Prostate gland (tissue), 2 donors: Measurements from ENCODE around the gene NCOA6. TPM values are rescaled to one million over a fixed set of nuclear protein-coding genes. Genes with fewer than 3 reads are reported as not detected.

Source experiments
- DNase-seq: peaks from one replicate; pipeline ENCODE4 v3.0.0-alpha.2; 2019; ENCODE audit warnings: low spot score
- H3K27ac ChIP-seq, 2 donors: fragments of 200-600 bp; sonication (generic); 2 replicates each; pipeline ENCODE4 v1.5.1; 2017 to 2019
- H3K27me3 ChIP-seq: fragments of 200-600 bp; sonication (generic); replicated peaks from 2 replicates; pipeline ENCODE4 v1.5.1; 2019; ENCODE audit not compliant: insufficient read depth
- H3K36me3 ChIP-seq, 2 donors: fragments of 200-600 bp; sonication (generic); 1 replicate in 1 of 2; 2 replicates in 1 of 2; pipeline versions ENCODE4 v1.5.1 to v1.8.1; 2017 to 2019
- H3K4me1 ChIP-seq: fragments of 200-600 bp; sonication (generic); replicated peaks from 2 replicates; pipeline ENCODE4 v1.5.1; 2019
- H3K4me3 ChIP-seq, 2 donors: fragments of 200-600 bp; sonication (generic); 2 replicates each; pipeline ENCODE4 v1.5.1; 2017 to 2019
- H3K9me3 ChIP-seq: fragments of 200-600 bp; sonication (generic); 2 replicates; pipeline ENCODE4 v1.5.1; 2017
- POLR2A ChIP-seq: fragments of 450-650 bp; IDR thresholded peaks from one replicate; pipeline ENCODE4 v1.6.1; 2016; ENCODE audit warnings: antibody characterized with exemption, mild to moderate bottlenecking
- POLR2AphosphoS5 ChIP-seq: sonication (generic); formaldehyde crosslinking; IDR thresholded peaks from one replicate; pipeline ENCODE4 v1.6.1; 2017; ENCODE audit warnings: antibody characterized with exemption
- WGBS: methylation state at CpG from one replicate; pipeline ENCODE4 v1.1.5; 2018; 5-methylcytosine and 5-hydroxymethylcytosine counted together
- intact Hi-C: fragments of 100-400 bp; cut with DNase I; formaldehyde crosslinking; loops from one replicate; pipeline ENCODE4 v1.14.2; 2022
- total RNA-seq, 2 donors: library from RNA; depleted of rRNA; stranded (reverse); fragments of >200 nt; gene quantifications; one replicate each; pipeline ENCODE4 v1.1.0, GENCODE V29; 2016
- TF ChIP-seq, protein P1 (sequence below), 4 experiments: fragments of 200-600 bp in 2 of 4; fragments of 450-650 bp in 2 of 4; sonication (generic) in 2 of 4; IDR thresholded peaks; 1 replicate in 3 of 4; 2 replicates in 1 of 4; pipeline ENCODE4 v1.5.1; 2016 to 2019; ENCODE audit warnings: antibody characterized with exemption in 4 of 4, mild to moderate bottlenecking in 2 of 4, moderate library complexity in 2 of 4

NCOA6 gene
- total RNA-seq = 10 to 100 TPM; 19.6 to 43.7 TPM

DNA sequence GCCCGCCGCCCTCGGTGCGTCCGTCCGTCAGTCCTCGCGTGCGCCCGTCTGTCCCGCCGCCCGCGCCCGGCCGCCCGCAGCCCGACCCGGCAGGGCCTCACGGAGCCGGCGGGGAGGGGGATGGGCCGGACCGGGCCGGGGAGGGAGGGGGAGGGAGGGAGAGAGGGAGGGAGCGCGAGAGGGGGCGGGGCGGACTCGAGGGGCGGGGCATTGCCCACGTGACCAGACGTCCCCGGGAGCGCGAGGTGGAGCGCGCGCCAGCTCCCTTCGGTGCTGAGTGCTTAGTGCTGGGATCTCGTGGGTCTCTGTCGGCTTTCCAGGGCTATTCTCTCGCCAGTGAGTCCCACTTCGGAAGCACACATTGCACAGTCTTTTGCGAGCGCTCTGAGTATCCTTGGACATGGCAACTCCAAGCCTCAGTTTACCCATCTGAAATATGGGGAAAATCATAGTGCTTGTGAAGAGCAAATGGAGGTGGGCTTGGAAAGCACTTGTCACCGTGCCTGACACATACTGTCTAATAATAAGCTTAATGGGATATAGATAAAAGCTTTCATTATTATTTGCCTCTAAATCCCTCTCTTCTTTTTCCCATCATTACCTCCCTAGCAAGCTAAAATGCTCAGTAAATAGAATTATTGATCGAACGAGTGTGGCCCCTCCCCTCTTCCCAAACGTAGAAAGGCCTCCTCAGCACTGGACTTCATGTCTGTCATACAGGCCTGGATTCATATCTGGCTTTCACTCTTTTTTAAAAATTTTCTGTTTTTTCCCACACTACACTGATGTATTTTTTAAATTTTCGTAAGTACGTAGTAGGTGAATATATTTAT lies at the start of gene NCOA6:
Gene NCOA6 (minus strand): TSS at position 122 of the 833 bp plus-strand sequence. CDS start 43,296 bp downstream, outside the sequence.
- Histone ChIP-seq H3K4me1 (no peaks in the 10 kb centered on the region), H3K27me3 (no peaks in the 10 kb centered on the region), H3K27ac (peak within 1 kb of the TSS; percentile 81 to 96), H3K9me3 (no peaks in the 10 kb centered on the region), H3K36me3 (no peaks in the 10 kb centered on the region), H3K4me3 (peak within 1 kb of the TSS; percentile 60 to 93)
- intact Hi-C loops = loop anchor here (5.0 kb wide), 1 partner anchor 132 kb away; the partner anchor contains the start of genes GSS and MYH7B
- peak; percentile 87 for DNase-seq
- TF ChIP-seq, protein P1, sequence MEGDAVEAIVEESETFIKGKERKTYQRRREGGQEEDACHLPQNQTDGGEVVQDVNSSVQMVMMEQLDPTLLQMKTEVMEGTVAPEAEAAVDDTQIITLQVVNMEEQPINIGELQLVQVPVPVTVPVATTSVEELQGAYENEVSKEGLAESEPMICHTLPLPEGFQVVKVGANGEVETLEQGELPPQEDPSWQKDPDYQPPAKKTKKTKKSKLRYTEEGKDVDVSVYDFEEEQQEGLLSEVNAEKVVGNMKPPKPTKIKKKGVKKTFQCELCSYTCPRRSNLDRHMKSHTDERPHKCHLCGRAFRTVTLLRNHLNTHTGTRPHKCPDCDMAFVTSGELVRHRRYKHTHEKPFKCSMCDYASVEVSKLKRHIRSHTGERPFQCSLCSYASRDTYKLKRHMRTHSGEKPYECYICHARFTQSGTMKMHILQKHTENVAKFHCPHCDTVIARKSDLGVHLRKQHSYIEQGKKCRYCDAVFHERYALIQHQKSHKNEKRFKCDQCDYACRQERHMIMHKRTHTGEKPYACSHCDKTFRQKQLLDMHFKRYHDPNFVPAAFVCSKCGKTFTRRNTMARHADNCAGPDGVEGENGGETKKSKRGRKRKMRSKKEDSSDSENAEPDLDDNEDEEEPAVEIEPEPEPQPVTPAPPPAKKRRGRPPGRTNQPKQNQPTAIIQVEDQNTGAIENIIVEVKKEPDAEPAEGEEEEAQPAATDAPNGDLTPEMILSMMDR (IDR thresholded peaks at IDR 0.05) = no peak
- TF ChIP-seq POLR2AphosphoS5 (peak; percentile 62), POLR2A (no peak)
- 12% methylated on average over 24 of the region's 52 CpGs for WGBS

DNA sequence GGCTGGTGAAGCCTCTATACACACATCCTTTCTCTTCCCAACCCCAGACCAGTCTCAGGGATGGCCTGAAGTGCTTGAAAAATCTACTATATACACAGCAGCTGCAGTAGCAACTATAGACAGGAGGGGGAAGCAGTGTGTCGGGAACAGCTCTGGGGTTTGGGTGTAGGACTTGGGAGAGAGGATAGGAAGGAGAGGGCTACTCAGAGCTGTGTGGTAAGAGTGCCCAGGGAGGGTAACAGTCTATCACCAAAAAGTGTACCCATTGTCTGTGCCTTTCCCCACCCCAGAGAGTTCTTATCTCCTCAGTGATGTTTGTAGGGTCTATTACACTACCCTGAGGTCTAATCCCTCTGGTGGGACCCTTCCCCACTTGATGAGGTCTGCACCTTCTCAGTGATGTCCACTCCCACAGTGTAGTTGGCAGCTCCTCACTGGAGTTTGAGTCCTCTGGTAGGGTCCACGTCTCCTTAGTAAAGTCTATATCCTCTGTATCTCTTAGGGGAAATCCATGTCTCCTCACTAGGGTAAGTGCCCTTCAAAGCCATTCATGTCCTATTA lies 48.7 kb upstream of the NCOA6 start:
- Histone ChIP-seq H3K27ac (peak overlapping the region; percentile 83 to 87), H3K27me3 (no peaks in the 10 kb centered on the region), H3K9me3 (no peaks in the 10 kb centered on the region), H3K4me1 (no peaks in the 10 kb centered on the region), H3K4me3 (no peak overlapping the region), H3K36me3 (no peaks in the 10 kb centered on the region)
- intact Hi-C loops = loop anchor here (1.0 to 10.0 kb wide), 4 partner anchors 81 to 388 kb away; partner anchors contain the start of genes GSS, MYH7B and TRPC4AP
- DNase-seq = peak; percentile 78
- TF ChIP-seq POLR2A (no peak), POLR2AphosphoS5 (peak; percentile 77)
- TF ChIP-seq, protein P1 (IDR thresholded peaks at IDR 0.05) = peak; percentile 41 to 96 (median 82)
- 43% methylated on average over 2 of the region's 2 CpGs for WGBS

DNA sequence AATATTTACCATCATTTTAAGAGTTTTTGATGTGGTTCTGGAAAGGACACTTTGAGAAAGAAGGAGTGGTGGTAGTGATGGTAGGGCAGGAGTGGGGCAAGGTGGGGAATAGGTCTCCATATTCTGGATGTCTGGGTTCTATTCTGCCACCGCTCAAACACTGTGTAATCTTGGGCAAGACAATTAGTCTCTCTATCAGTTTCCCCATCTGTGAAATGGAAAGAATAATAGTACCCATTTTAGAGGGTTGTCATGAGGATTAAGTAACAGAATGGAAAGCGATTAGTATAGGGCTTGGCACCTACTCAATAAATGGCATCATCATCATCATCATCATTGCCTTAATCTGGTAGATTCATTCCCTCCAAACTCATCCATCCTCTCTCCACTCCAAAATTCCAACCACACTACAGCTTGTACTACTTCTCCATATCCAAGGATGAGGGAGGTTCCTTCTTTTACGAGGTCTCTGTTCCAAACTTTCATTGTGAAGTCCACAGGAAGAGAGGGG lies 48.2 kb upstream of the NCOA6 start:
- H3K9me3 ChIP-seq = no peaks in the 10 kb centered on the region
- TF ChIP-seq POLR2A (no peak), POLR2AphosphoS5 (no peak)
- TF ChIP-seq, protein P1 (IDR thresholded peaks at IDR 0.05) = no peak
- H3K27ac ChIP-seq = no peak overlapping the region
- DNase-seq = no peak
- H3K4me1 ChIP-seq = no peaks in the 10 kb centered on the region
- no peaks in the 10 kb centered on the region for H3K27me3 ChIP-seq
- no peaks in the 10 kb centered on the region for H3K36me3 ChIP-seq
- no peak overlapping the region for H3K4me3 ChIP-seq
- intact Hi-C loops = loop anchor here (1.0 to 10.0 kb wide), 4 partner anchors 82 to 389 kb away; partner anchors contain the start of genes GSS, MYH7B and TRPC4AP
- WGBS = 57% methylated on average over 3 of the region's 3 CpGs

DNA sequence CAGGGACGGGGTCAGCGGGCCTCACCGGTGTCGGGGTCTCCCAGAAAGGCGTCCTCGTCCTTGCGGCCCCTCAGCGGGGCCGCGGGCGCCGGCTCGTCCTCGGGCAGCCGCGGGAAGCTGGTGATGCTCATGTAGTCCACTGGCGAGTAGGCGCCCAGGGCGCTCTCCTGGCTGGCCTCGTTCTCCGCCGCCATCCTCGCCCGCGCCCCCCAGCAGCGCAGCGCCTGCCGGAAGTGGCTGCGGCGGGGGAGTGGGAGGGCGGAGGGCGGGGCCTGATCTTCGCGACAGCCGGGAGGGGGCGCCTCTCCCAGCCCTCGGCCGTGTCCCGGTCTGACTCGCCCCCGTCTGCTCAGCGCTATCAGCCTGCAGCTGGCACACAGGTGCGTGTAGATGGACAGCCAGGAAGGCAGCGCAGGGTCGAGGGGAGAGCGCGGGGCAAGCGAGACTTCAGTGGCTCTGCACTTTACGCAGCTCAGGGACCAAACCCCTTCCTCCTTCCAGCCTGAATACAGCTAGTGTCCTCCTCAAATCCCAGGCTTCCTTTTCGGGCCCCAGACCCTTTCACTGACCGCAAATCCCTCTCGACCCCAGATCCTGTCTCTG lies 47.3 kb upstream of the NCOA6 start, which contains the start of gene GGT7:
Gene GGT7 (minus strand): TSS at position 235 of the 603 bp plus-strand sequence. CDS start 41 bp downstream, at position 194.
- TF ChIP-seq, protein P1 (IDR thresholded peaks at IDR 0.05) = peak; percentile 62 to 82 (median 76)
- TF ChIP-seq POLR2AphosphoS5 (peak; percentile 83), POLR2A (peak; percentile 50)
- Histone ChIP-seq H3K4me1 (no peaks in the 10 kb centered on the region), H3K4me3 (peak within 1 kb of the TSS; percentile 66 to 78)

More for the DNA sequence above, 47.3 kb upstream of the NCOA6 start, which contains the start of gene GGT7:
- Histone ChIP-seq H3K27me3 (no peaks in the 10 kb centered on the region), H3K9me3 (no peaks in the 10 kb centered on the region), H3K36me3 (no peaks in the 10 kb centered on the region), H3K27ac (peak within 1 kb of the TSS; percentile 68 to 75)
- intact Hi-C loops = loop anchor here (5.0 to 10.0 kb wide), 2 partner anchors 332 to 390 kb away; no protein-coding TSS in a partner anchor
- WGBS = under 1% methylated on average over 43 of the region's 52 CpGs
- DNase-seq = peak; percentile 80
